ENCODE results near the gene HLA-DOA. TPM values are rescaled to one million over a fixed set of nuclear protein-coding genes. Genes with fewer than 3 reads are reported as not detected.

HLA-DOA gene
- total and polyA plus RNA-seq, 2 of the 8 experiments (the other 6 are each of a cell fraction or from before 2014, with no cell fraction given), result 23.7 to 89.0 TPM

- Histone ChIP-seq H3K4me1 (replicated peaks in 1 of 4; ENCODE audit: control insufficient read depth in 3 of 4, insufficient read depth in 4 of 4, low read length in 3 of 4) (peaks cover 0 to 4% (median under 1%) of the 10 kb centered on the region in 4 experiments; a peak in 3 of 7 replicates), H3K4me3 (ENCODE audit: extremely low read depth in 1 of 4, insufficient read depth in 2 of 4, low read depth in 3 of 4, low read length in 4 of 4) (no peak overlapping the region), H2AFZ (ENCODE audit: low read length) (no peak overlapping the region), H3K14ac (ENCODE audit: insufficient read length) (no peak overlapping the region), H3K4ac (replicated peaks; ENCODE audit: insufficient read length, low read depth, low read length) (no peak overlapping the region), H4K91ac (replicated peaks; ENCODE audit: insufficient read length, low read length) (no peak overlapping the region), H3K23me2 (ENCODE audit: low read depth, low read length) (no peaks in the 10 kb centered on the region), H2BK5ac (ENCODE audit: low read depth, low read length) (no peak overlapping the region), H3K27ac (ENCODE audit: low read depth, low read length) (no peak overlapping the region), H2BK20ac (ENCODE audit: low read length) (no peak overlapping the region), H3K9ac (replicated peaks in 1 of 4; ENCODE audit: extremely low read depth in 1 of 4, low read depth in 3 of 4, low read length in 3 of 4) (no peak overlapping the region; a peak in 1 of 7 replicates), H3K56ac (replicated peaks; ENCODE audit: insufficient read length, low read depth, low read length) (no peak overlapping the region), H4K8ac (ENCODE audit: extremely low read depth, insufficient read depth, low read length) (no peak overlapping the region), H3K79me2 (ENCODE audit: control insufficient read depth in 1 of 2, insufficient read depth in 2 of 2, low read length in 2 of 2) (peaks cover 4 to 61% of the 10 kb centered on the region in 2 experiments), H3K79me1 (ENCODE audit: low read depth, low read length) (no peaks in the 10 kb centered on the region; the same call in 1 of the 2 replicates), H3K36me3 (ENCODE audit: control insufficient read depth in 2 of 4, insufficient read depth in 4 of 4, low read length in 3 of 4) (no peaks in the 10 kb centered on the region), H3K23ac (ENCODE audit: insufficient read length) (no peak overlapping the region), H3K4me2 (ENCODE audit: insufficient read depth in 1 of 2, low read depth in 2 of 2, low read length in 2 of 2) (no peak overlapping the region), H2BK12ac (ENCODE audit: low read depth, low read length) (no peak overlapping the region), H3K27me3 (replicated peaks in 1 of 4; ENCODE audit: control insufficient read depth in 3 of 4, extremely low read depth in 1 of 4, insufficient read depth in 3 of 4, low read length in 3 of 4) (no peaks in the 10 kb centered on the region), H4K20me1 (replicated peaks in 1 of 2; ENCODE audit: control insufficient read depth in 1 of 2, insufficient read depth in 2 of 2, low read length in 2 of 2) (peaks cover 0 to 9% of the 10 kb centered on the region in 2 experiments), H4K5ac (ENCODE audit: insufficient read length, low read depth, low read length) (no peak overlapping the region), H3K9me3 (ENCODE audit: insufficient read depth in 2 of 2, low read depth in 1 of 2, low read length in 1 of 2) (no peaks in the 10 kb centered on the region; a peak in 1 of 4 replicates), H2AK5ac (ENCODE audit: low read depth, low read length) (no peak overlapping the region), H2BK15ac (ENCODE audit: low read length) (no peak overlapping the region), H3K18ac (ENCODE audit: extremely low read depth, low read length) (no peak overlapping the region), H2BK120ac (replicated peaks; ENCODE audit: low read depth, low read length) (no peak overlapping the region)
- FAIRE-seq (no peak), DNase-seq (ENCODE audit: low read depth in 1 of 2, low spot score in 2 of 2) (no peak)
- 88% methylated on average over 1 of the region's 1 CpG; no CpG with 5 or more reads in 1 of the 2 experiments for WGBS, 2 experiments (ENCODE audit: extremely low coverage in 1 of 2, insufficient coverage in 1 of 2, insufficient read length in 1 of 2, insufficient replicate concordance in 2 of 2, low coverage in 1 of 2, low lambda C conversion rate in 2 of 2, missing lambda C conversion rate in 1 of 2)
- ChIA-PET CTCF (ENCODE audit: partially characterized antibody) (interaction anchor here (1.2 to 14.6 kb wide), 6 partner anchors 8 to 29 kb away, joined by 3 to 168 read pairs (median 6); partner anchors contain the start of gene HLA-DMA), POLR2A (ENCODE audit: partially characterized antibody) (interaction anchor here (1.1 to 33.3 kb wide), 4 partner anchors 8 to 70 kb away, joined by 3 to 1158 read pairs (median 9); partner anchors contain the start of genes BRD2 and HLA-DMA)
- TF ChIP-seq JUN (IDR thresholded peaks at IDR 0.05; ENCODE audit: low read depth, low read length) (no peak), ASH2L (IDR thresholded peaks at IDR 0.05; ENCODE audit: low read length) (no peak), TBP (IDR thresholded peaks at IDR 0.05; ENCODE audit: low read depth, low read length) (no peak), PHF8 (conservative IDR thresholded peaks at IDR 0.05; ENCODE audit: low read depth, low read length) (no peak), CTBP2 (IDR thresholded peaks at IDR 0.05; ENCODE audit: borderline replicate concordance, insufficient read depth, insufficient read length, low read length) (no peak), HDAC6 (IDR thresholded peaks at IDR 0.05; ENCODE audit: low read depth, low read length) (no peak), CHD1 (IDR thresholded peaks at IDR 0.05; ENCODE audit: low read depth, low read length) (no peak), SIX5 (IDR thresholded peaks at IDR 0.05; ENCODE audit: low read depth, low read length) (no peak), BCL11A (IDR thresholded peaks at IDR 0.05; ENCODE audit: low read depth in 2 of 2, low read length in 2 of 2) (no peak), KDM1A (IDR thresholded peaks at IDR 0.05; ENCODE audit: borderline replicate concordance, low read length) (no peak), SP4 (IDR thresholded peaks at IDR 0.05; ENCODE audit: low read length) (no peak), NRF1 (IDR thresholded peaks at IDR 0.05; ENCODE audit: low read depth, low read length) (no peak), POLR2A (IDR thresholded peaks at IDR 0.05; ENCODE audit: control extremely low read depth in 1 of 2, low read depth in 2 of 2, low read length in 2 of 2) (no peak), RFX5 (IDR thresholded peaks at IDR 0.05; ENCODE audit: borderline replicate concordance, low read depth, low read length) (no peak), SIRT6 (IDR thresholded peaks at IDR 0.05; ENCODE audit: low read length) (no peak)
These were observed 47.1 kb downstream of the HLA-DOA start for GRCh38 chr6:32962213-32962826.

Data from H1 (cell line).